ENCODE results near the gene SNX18.

DNA sequence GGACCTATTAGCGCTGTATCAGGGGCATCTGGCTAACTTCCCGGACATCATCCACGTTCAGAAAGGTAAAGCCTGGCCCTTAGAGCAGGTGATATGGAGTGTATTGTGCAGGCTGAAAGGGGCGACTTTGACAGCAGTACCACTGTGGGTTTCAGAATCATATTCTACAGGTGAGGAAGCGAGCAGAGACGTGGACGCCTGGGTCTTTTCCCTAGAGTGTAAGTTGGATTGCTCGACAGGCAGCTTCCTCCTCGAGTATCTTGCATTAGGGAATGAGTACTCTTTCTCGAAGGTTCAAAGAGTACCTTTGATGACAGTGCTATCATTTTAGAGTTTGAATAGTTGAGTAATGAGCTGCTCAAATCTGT lies 1.9 kb downstream of the SNX18 start:
- no peak for TF ChIP-seq CTCF (IDR thresholded peaks at IDR 0.05 in 8 of 11, conservative IDR thresholded peaks at IDR 0.05 in 3 of 11)
- TF ChIP-seq POLR2A (IDR thresholded peaks at IDR 0.05) = no peak
- TF ChIP-seq POLR2AphosphoS5 (IDR thresholded peaks at IDR 0.05) = no peak

All from spleen (tissue), 7 donors.